Measurements from ENCODE around the gene HOXC13. TPM values are rescaled to one million over a fixed set of nuclear protein-coding genes. Genes with fewer than 3 reads are reported as not detected.

HOXC13 gene
- total and polyA plus RNA-seq, 2 donors (not counting 1 experiment from before 2014, with no cell fraction given): not detected

- H4K20me1 ChIP-seq (ENCODE audit: control insufficient read depth, extremely low read depth, insufficient read depth, low read length): no peaks in the 10 kb centered on the region
- no peaks in the 10 kb centered on the region for H3K9me3 ChIP-seq (ENCODE audit: control insufficient read depth, insufficient read depth, low read depth, low read length)
- peaks cover 88% of the 10 kb centered on the region for H3K27me3 ChIP-seq (ENCODE audit: control insufficient read depth, insufficient read depth, low read length)
- H3K36me3 ChIP-seq (ENCODE audit: control insufficient read depth, insufficient read depth, low read length): no peaks in the 10 kb centered on the region
- no peaks in the 10 kb centered on the region for H3K79me2 ChIP-seq (ENCODE audit: control insufficient read depth, insufficient read depth, low read length)
- no peak overlapping the region for H3K9ac ChIP-seq (ENCODE audit: insufficient read depth, low read length)
- no peak overlapping the region for H2AFZ ChIP-seq (ENCODE audit: low read length)
- no peaks in the 10 kb centered on the region for H3K4me1 ChIP-seq (ENCODE audit: control insufficient read depth, extremely low read depth, insufficient read depth, low read length)
- no peak overlapping the region for H3K4me2 ChIP-seq (ENCODE audit: extremely low read depth, insufficient read depth, low read length)
- TF ChIP-seq CTCF (conservative IDR thresholded peaks at IDR 0.05 in 1 of 2, IDR thresholded peaks at IDR 0.05 in 1 of 2; ENCODE audit: low read depth in 1 of 2, low read length in 2 of 2) (no peak), EZH2 (IDR thresholded peaks at IDR 0.05; ENCODE audit: low read length, missing control alignments) (peak; percentile 95)
- no peak overlapping the region for H3K27ac ChIP-seq (ENCODE audit: insufficient read depth, low read length)
- DNase-seq (ENCODE audit: low read depth in 2 of 2): no peak
- no peak overlapping the region for H3K4me3 ChIP-seq (replicated peaks in 1 of 4; ENCODE audit: control extremely low read depth in 1 of 4, insufficient read depth in 1 of 4, low read depth in 3 of 4, low read length in 4 of 4)
Measured at GRCh38 chr12:53983950-53984572, 45.4 kb downstream of the HOXC13 start.

GRCh38 chr12:53984901-53985691 is 46.5 kb downstream of the HOXC13 start, which contains the start of gene HOXC10:
Gene HOXC10, plus strand, starts transcription at chr12:53985146. Its CDS starts 114 bp downstream, at chr12:53985260.
- no peaks in the 10 kb centered on the region for H4K20me1 ChIP-seq (ENCODE audit: control insufficient read depth, extremely low read depth, insufficient read depth, low read length)
- H3K9me3 ChIP-seq (ENCODE audit: control insufficient read depth, insufficient read depth, low read depth, low read length): no peaks in the 10 kb centered on the region
- peaks cover 88% of the 10 kb centered on the region for H3K27me3 ChIP-seq (ENCODE audit: control insufficient read depth, insufficient read depth, low read length)
- no peaks in the 10 kb centered on the region for H3K36me3 ChIP-seq (ENCODE audit: control insufficient read depth, insufficient read depth, low read length)
- H3K27ac ChIP-seq (ENCODE audit: insufficient read depth, low read length): no peak within 1 kb of the TSS
- H3K4me3 ChIP-seq (replicated peaks in 1 of 4; ENCODE audit: control extremely low read depth in 1 of 4, insufficient read depth in 1 of 4, low read depth in 3 of 4, low read length in 4 of 4): peak within 1 kb of the TSS in 1 of 4 experiments; percentile 19
- H2AFZ ChIP-seq (ENCODE audit: low read length): no peak within 1 kb of the TSS
- no peaks in the 10 kb centered on the region for H3K79me2 ChIP-seq (ENCODE audit: control insufficient read depth, insufficient read depth, low read length)
- no peak within 1 kb of the TSS for H3K4me2 ChIP-seq (ENCODE audit: extremely low read depth, insufficient read depth, low read length)
- H3K4me1 ChIP-seq (ENCODE audit: control insufficient read depth, extremely low read depth, insufficient read depth, low read length): no peaks in the 10 kb centered on the region
- TF ChIP-seq CTCF (conservative IDR thresholded peaks at IDR 0.05 in 1 of 2, IDR thresholded peaks at IDR 0.05 in 1 of 2; ENCODE audit: low read depth in 1 of 2, low read length in 2 of 2): peak; percentile 25 to 54
- peak; percentile 91 for TF ChIP-seq EZH2 (IDR thresholded peaks at IDR 0.05; ENCODE audit: low read length, missing control alignments)
- H3K9ac ChIP-seq (ENCODE audit: insufficient read depth, low read length): no peak within 1 kb of the TSS
- peak; percentile 49 to 77 for DNase-seq (ENCODE audit: low read depth in 2 of 2)

GRCh38 chr12:53985692-53985993 is 47.0 kb downstream of the HOXC13 start:
- no peaks in the 10 kb centered on the region for H3K36me3 ChIP-seq (ENCODE audit: control insufficient read depth, insufficient read depth, low read length)
- H3K9ac ChIP-seq (ENCODE audit: insufficient read depth, low read length): no peak overlapping the region
- no peak overlapping the region for H3K4me3 ChIP-seq (replicated peaks in 1 of 4; ENCODE audit: control extremely low read depth in 1 of 4, insufficient read depth in 1 of 4, low read depth in 3 of 4, low read length in 4 of 4)
- DNase-seq (ENCODE audit: low read depth in 2 of 2): no peak
- peaks cover 88% of the 10 kb centered on the region for H3K27me3 ChIP-seq (ENCODE audit: control insufficient read depth, insufficient read depth, low read length)
- peak; percentile 40 for TF ChIP-seq EZH2 (IDR thresholded peaks at IDR 0.05; ENCODE audit: low read length, missing control alignments)
- no peak for TF ChIP-seq CTCF (conservative IDR thresholded peaks at IDR 0.05 in 1 of 2, IDR thresholded peaks at IDR 0.05 in 1 of 2; ENCODE audit: low read depth in 1 of 2, low read length in 2 of 2)
- no peaks in the 10 kb centered on the region for H3K4me1 ChIP-seq (ENCODE audit: control insufficient read depth, extremely low read depth, insufficient read depth, low read length)
- H2AFZ ChIP-seq (ENCODE audit: low read length): no peak overlapping the region
- no peaks in the 10 kb centered on the region for H3K9me3 ChIP-seq (ENCODE audit: control insufficient read depth, insufficient read depth, low read depth, low read length)
- no peak overlapping the region for H3K27ac ChIP-seq (ENCODE audit: insufficient read depth, low read length)
- no peak overlapping the region for H3K4me2 ChIP-seq (ENCODE audit: extremely low read depth, insufficient read depth, low read length)
- no peaks in the 10 kb centered on the region for H3K79me2 ChIP-seq (ENCODE audit: control insufficient read depth, insufficient read depth, low read length)
- no peaks in the 10 kb centered on the region for H4K20me1 ChIP-seq (ENCODE audit: control insufficient read depth, extremely low read depth, insufficient read depth, low read length)

Measured in fibroblast of lung (primary cell).